ENCODE measurements around the gene WBP1.
"Not testable (repeated sequence)": the region's sequence is repeated elsewhere in the genome, so short reads cannot be mapped to it uniquely, and the experiment has no call there.

WBP1 gene

DNA sequence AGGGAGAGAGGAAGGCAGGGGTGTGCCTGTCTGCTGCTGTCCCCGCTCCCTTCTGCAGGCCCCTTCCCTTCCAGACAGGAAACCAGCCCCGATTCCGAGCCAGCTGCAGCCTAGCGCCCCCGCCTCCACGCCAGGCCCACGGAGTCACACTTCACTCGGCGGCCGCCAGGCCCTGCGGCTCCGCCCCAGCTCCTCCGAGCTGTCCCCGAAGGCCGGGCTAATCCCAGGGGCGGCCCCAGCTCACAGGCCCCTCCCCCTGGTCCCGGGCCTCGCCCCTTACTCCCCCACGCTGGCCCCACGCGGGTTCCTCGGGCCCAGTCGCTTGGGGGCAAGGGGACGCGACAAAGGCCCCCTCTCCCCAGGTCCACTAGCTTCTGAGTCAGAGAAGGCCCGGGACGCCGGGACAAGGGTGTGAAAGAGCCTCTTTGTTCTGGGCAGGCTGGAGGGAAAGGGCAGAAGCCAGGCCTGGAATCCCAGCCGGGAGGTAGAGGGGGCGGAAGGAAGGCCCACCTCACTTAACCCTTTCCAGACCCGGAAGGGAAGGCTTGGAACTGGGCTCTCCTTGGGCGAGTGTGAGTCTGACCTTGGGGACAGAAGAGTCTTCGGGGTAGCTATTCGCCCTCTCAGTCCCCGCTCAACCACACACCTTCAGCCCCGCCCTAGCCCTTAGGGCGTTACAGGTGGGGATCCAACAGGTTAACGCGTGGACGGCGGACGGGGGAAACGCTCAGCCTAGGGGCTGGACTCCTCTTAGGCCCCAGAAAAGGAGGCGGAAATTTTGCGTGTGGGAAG is 17.7 kb upstream of the WBP1 start:
- H3K9me3 ChIP-seq (ENCODE audit: control insufficient read depth in 2 of 2, low read length in 2 of 2): no peaks in the 10 kb centered on the region
- peaks cover 14 to 26% of the 10 kb centered on the region in 2 donors for H3K4me1 ChIP-seq (ENCODE audit: control insufficient read depth in 2 of 2, insufficient read depth in 2 of 2, low read length in 2 of 2)

DNA sequence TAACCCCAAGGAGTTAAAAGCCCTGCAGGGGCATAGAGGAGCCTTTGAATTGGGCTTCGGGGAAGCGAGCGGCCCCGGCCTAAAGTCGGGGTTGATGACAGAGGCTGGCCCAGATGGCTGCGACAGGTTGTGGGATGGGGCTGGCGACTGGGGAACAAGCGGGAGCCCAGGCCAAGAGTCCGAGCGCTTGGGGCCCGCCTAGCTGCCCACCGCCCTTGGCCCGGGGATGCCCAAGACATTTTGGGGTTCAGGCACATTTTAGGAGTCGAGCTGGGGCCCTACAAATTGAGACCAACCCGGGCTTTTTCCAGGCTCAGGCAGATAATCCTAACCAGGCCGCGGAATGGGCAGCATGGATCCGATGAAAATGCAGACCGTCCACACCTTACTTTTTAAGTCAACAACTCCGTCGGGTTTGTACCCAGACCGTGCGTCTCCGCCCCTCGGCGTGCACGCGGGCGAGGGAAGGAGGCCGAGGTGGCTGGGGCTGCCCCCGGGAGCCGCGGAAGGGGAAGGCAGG is 17.0 kb upstream of the WBP1 start:
- Histone ChIP-seq H3K4me1 (ENCODE audit: control insufficient read depth in 2 of 2, insufficient read depth in 2 of 2, low read length in 2 of 2) (peaks cover 14 to 26% of the 10 kb centered on the region in 2 donors), H3K27ac (ENCODE audit: low read depth in 2 of 2, low read length in 2 of 2) (peak overlapping the region; percentile 95 to 98), H3K36me3 (ENCODE audit: control insufficient read depth in 2 of 2, insufficient read depth in 2 of 2, low read length in 2 of 2) (no peaks in the 10 kb centered on the region), H3K27me3 (ENCODE audit: control insufficient read depth in 2 of 2, insufficient read depth in 2 of 2, low read length in 2 of 2) (peaks cover 0 to 3% of the 10 kb centered on the region in 2 donors), H3K4me3 (ENCODE audit: low read length in 2 of 2) (peak overlapping the region; percentile 76), H3K9me3 (ENCODE audit: control insufficient read depth in 2 of 2, low read length in 2 of 2) (no peaks in the 10 kb centered on the region), H3K9ac (ENCODE audit: low read depth in 1 of 2, low read length in 2 of 2) (peak overlapping the region; percentile 91)

More for the DNA sequence above, 17.7 kb upstream of the WBP1 start:
- no peaks in the 10 kb centered on the region for H3K36me3 ChIP-seq (ENCODE audit: control insufficient read depth in 2 of 2, insufficient read depth in 2 of 2, low read length in 2 of 2)
- H3K4me3 ChIP-seq (ENCODE audit: low read length in 2 of 2): peak overlapping the region; percentile 76
- H3K27me3 ChIP-seq (ENCODE audit: control insufficient read depth in 2 of 2, insufficient read depth in 2 of 2, low read length in 2 of 2): peaks cover 0 to 3% of the 10 kb centered on the region in 2 donors
- peak overlapping the region; percentile 91 for H3K9ac ChIP-seq (ENCODE audit: low read depth in 1 of 2, low read length in 2 of 2)
- H3K27ac ChIP-seq (ENCODE audit: low read depth in 2 of 2, low read length in 2 of 2): peak overlapping the region; percentile 95 to 98

DNA sequence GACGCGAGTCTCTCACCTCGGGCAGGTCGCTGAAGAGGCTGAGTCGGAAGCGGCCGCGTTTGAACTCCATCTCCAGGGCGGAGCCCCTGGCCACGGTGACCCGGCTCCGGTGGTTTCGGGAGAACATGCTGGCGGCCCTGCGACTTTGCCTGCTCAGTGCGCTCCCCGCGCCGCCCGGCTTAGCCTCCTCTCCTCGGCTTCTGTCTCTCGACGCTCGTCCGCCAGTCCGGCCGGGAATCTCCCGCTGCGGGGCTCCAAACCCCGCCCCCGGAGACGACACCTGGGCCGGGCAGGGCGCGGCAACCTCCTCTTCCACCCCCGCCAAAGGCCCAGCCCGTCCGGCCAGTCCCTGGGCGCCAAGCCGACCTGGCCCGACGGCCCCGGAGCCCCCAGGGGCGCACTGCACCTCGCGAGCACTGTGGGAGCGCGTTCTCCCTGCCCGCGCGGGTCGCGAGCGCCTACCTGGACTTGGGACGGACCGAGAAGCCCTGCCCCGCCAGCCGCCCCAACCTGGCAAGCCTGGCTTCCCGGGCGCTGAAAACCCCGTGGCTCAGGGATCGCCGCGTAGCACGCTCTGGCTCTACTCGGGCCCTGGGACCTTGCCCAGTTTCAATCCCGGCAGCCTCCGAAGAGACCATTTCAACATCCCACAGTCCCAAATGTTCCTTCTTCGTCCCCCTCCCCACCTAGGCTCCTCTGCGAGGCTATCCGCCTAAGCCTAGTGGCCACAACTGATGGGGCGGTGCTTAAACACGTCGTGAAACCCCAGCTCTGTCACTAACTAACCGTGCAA is 16.4 kb upstream of the WBP1 start, which contains the start of gene RTKN:
RTKN (minus strand) TSS at position 248 of the 793 bp plus-strand sequence; CDS start at position 127, 121 bp downstream.
- Histone ChIP-seq H3K9ac (ENCODE audit: low read depth in 1 of 2, low read length in 2 of 2) (peak within 1 kb of the TSS; percentile 91), H3K4me3 (ENCODE audit: low read length in 2 of 2) (peak within 1 kb of the TSS; percentile 76), H3K36me3 (ENCODE audit: control insufficient read depth in 2 of 2, insufficient read depth in 2 of 2, low read length in 2 of 2) (no peaks in the 10 kb centered on the region), H3K9me3 (ENCODE audit: control insufficient read depth in 2 of 2, low read length in 2 of 2) (no peaks in the 10 kb centered on the region), H3K4me1 (ENCODE audit: control insufficient read depth in 2 of 2, insufficient read depth in 2 of 2, low read length in 2 of 2) (peaks cover 14 to 26% of the 10 kb centered on the region in 2 donors), H3K27ac (ENCODE audit: low read depth in 2 of 2, low read length in 2 of 2) (peak within 1 kb of the TSS; percentile 95 to 98), H3K27me3 (ENCODE audit: control insufficient read depth in 2 of 2, insufficient read depth in 2 of 2, low read length in 2 of 2) (peaks cover 0 to 3% of the 10 kb centered on the region in 2 donors)

DNA sequence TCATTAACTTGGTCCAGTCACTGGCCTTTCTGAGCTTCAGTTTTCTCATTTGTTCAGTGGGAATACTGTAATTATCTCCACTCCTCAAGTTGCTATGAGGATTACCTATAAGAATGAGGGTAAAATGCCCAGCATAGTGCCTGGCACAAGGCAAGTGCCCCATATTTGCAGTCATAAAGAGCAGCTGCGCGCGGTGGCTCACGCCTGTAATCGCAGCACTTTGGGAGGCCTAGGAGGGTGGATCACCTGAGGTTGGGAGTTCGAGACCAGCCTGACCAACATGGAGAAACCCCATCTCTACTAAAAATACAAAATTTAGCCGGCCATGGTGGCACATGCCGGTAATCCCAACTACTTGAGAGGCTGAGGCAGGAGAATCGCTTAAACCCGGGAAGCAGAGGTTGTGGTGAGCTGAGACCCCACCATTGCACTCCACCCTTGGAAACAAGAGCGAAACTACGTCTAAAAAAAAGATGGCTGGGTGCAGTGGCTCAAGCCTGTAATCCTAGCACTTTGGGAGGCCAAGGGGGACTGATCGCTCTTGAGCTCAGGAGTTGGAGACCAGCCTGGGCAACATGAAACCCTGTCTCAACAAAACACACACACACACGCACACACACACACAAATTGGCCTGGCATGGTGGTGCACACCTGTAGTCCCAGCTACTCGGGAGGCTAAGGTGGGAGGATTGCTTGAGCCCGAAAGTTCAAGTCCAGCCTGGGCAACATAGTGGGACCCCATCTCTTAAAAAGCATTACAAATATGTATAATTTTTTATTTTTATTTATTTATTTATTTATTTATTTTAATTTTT is 15.5 kb upstream of the WBP1 start:
- peak overlapping the region; percentile 86 to 91 for H3K9ac ChIP-seq (ENCODE audit: low read depth in 1 of 2, low read length in 2 of 2)
- H3K27ac ChIP-seq (ENCODE audit: low read depth in 2 of 2, low read length in 2 of 2): peak overlapping the region; percentile 95 to 98
- H3K36me3 ChIP-seq (ENCODE audit: control insufficient read depth in 2 of 2, insufficient read depth in 2 of 2, low read length in 2 of 2); H3K9me3 ChIP-seq (ENCODE audit: control insufficient read depth in 2 of 2, low read length in 2 of 2); H3K27me3 ChIP-seq (ENCODE audit: control insufficient read depth in 2 of 2, insufficient read depth in 2 of 2, low read length in 2 of 2): not testable (repeated sequence)
- H3K4me3 ChIP-seq (ENCODE audit: low read length in 2 of 2): peak overlapping the region; percentile 76
- peaks cover 14 to 26% of the 10 kb centered on the region in 2 donors for H3K4me1 ChIP-seq (ENCODE audit: control insufficient read depth in 2 of 2, insufficient read depth in 2 of 2, low read length in 2 of 2)

DNA sequence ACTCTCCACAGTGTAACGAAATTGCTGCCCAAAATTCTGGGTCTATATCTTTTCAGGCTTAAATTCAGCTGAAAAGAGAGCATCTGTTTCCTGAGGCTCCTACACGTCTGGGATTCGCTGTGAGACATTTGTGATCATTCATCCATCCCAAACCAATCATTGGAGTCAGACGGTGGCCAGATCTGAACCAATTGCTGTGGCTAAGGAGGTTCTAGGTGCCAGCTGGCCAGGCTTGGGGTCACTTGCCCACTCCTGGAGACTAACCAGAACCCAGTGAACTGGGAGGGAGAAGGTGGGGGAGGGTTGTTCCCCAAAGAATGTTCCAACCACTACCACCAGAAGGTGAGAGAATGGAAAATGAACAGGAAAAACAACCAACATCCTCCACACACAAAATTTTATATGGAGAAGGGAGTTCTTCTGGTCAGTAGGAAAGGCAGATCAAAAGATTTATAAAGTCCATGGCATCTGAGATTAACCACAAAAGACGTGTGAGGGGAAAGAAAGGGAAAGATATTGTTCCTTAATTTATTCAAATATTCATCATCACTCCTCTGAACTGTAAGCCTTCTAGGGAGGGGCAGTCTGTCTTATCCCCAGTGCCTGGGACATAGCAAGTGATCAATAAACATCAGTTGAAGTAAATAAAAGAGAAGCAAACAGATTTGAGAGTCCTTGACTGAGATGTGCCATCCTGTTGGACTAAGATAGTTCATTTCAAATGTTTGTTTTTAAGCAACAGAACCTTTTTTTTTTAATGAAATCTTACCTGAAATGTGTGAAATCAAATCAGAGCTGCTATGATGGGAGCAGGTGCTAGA is 13.5 kb upstream of the WBP1 start:
- no peaks in the 10 kb centered on the region for H3K9me3 ChIP-seq (ENCODE audit: control insufficient read depth in 2 of 2, low read length in 2 of 2)
- no peak overlapping the region for H3K27ac ChIP-seq (ENCODE audit: low read depth in 2 of 2, low read length in 2 of 2)
- peaks cover 12 to 17% of the 10 kb centered on the region in 2 donors for H3K4me1 ChIP-seq (ENCODE audit: control insufficient read depth in 2 of 2, insufficient read depth in 2 of 2, low read length in 2 of 2)
- H3K36me3 ChIP-seq (ENCODE audit: control insufficient read depth in 2 of 2, insufficient read depth in 2 of 2, low read length in 2 of 2): no peaks in the 10 kb centered on the region
- H3K4me3 ChIP-seq (ENCODE audit: low read length in 2 of 2): no peak overlapping the region
- H3K27me3 ChIP-seq (ENCODE audit: control insufficient read depth in 2 of 2, insufficient read depth in 2 of 2, low read length in 2 of 2): peaks cover 0 to 3% of the 10 kb centered on the region in 2 donors
- no peak overlapping the region for H3K9ac ChIP-seq (ENCODE audit: low read depth in 1 of 2, low read length in 2 of 2)

DNA sequence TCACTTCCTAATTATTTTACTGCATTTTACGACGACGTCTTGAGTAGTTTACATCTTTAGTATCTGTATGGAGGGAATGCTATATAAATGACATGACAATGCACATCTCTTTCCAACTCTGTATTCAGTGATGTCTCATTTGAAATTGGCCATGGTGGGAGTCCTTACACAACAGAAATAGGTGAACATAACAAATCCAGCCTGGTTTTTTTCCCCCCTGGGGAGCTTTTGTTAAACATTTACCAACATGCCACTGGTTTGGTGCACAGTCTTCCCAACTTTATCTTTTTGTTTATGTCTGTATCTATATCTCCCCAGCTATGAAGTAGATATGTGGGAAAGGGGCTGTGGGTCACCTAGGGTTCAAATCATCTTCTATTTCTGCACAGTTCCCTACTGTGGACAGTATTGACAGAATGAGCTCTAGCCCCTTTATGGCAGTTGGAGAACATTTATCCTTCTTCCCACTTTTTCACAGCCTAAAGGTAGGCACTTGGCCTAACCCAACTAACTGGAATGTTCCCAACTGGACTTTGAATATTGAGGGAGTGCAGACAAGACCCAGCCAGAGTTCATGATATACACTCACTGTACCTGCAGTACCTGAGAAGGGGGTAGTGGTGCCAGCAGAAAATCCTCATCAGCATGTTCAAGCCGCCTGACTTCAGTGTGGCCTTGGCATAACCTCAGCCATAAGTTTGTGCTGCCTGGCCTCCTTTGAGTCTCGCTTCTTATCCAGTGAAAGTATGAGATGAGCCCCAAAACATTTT is 10.8 kb upstream of the WBP1 start:
- H3K9ac ChIP-seq (ENCODE audit: low read depth in 1 of 2, low read length in 2 of 2): no peak overlapping the region
- H3K36me3 ChIP-seq (ENCODE audit: control insufficient read depth in 2 of 2, insufficient read depth in 2 of 2, low read length in 2 of 2): no peaks in the 10 kb centered on the region
- H3K4me3 ChIP-seq (ENCODE audit: low read length in 2 of 2): no peak overlapping the region
- no peaks in the 10 kb centered on the region for H3K27me3 ChIP-seq (ENCODE audit: control insufficient read depth in 2 of 2, insufficient read depth in 2 of 2, low read length in 2 of 2)
- H3K9me3 ChIP-seq (ENCODE audit: control insufficient read depth in 2 of 2, low read length in 2 of 2): no peaks in the 10 kb centered on the region
- no peak overlapping the region for H3K27ac ChIP-seq (ENCODE audit: low read depth in 2 of 2, low read length in 2 of 2)
- peaks cover 4 to 5% of the 10 kb centered on the region in 2 donors for H3K4me1 ChIP-seq (ENCODE audit: control insufficient read depth in 2 of 2, insufficient read depth in 2 of 2, low read length in 2 of 2)

DNA sequence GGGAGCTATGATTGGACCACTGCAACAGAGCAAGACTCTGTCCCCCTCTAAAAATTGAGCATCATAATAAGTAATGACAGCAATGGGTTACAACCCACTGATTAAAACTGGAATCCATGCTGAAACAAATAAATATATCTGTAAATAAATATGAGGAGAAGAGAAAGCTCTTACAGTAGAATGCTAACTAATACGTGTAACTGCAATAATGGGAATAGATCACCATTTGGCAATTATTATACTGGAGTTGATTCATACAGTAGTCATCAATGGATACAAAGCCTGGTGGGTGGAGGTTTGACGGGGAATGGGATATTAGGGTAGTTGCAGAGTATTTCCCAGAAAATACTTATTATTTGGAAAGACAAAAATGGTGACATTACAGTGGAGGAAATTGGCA is 9.5 kb upstream of the WBP1 start:
- Histone ChIP-seq H3K27ac (ENCODE audit: low read depth in 2 of 2, low read length in 2 of 2) (no peak overlapping the region), H3K4me1 (ENCODE audit: control insufficient read depth in 2 of 2, insufficient read depth in 2 of 2, low read length in 2 of 2) (peaks cover 0 to 4% of the 10 kb centered on the region in 2 donors), H3K36me3 (ENCODE audit: control insufficient read depth in 2 of 2, insufficient read depth in 2 of 2, low read length in 2 of 2) (no peaks in the 10 kb centered on the region), H3K27me3 (ENCODE audit: control insufficient read depth in 2 of 2, insufficient read depth in 2 of 2, low read length in 2 of 2) (no peaks in the 10 kb centered on the region), H3K4me3 (ENCODE audit: low read length in 2 of 2) (no peak overlapping the region), H3K9ac (ENCODE audit: low read depth in 1 of 2, low read length in 2 of 2) (no peak overlapping the region), H3K9me3 (ENCODE audit: control insufficient read depth in 2 of 2, low read length in 2 of 2) (no peaks in the 10 kb centered on the region)

DNA sequence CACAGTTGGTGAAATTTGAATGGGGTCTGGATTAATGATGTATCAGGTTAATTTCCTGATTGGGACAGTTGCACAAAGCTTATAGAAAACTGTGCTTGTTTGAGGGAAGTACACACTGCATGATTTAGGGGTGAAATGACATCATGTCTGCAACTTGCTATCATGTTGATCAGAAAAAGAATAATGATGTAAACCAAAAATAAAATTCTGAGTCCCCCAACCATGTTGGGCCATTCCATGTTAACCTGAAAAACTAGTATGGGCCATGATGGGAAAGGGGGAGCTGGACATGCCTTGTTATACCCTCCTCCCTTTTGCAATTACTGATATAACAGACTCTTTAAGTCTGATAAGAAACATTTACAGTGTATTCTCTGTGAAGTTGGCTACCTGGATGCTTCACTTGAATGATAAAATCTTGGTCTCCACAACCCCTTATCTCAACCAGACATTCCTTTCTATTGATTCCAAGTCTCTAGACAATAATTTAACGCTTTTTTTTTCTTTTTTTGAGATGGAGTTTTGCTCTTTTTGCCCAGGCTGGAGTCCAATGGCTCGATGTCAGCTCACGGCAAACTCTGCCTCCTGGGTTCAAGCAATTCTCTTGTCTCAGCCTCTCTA is 7.6 kb upstream of the WBP1 start:
- Histone ChIP-seq H3K36me3 (ENCODE audit: control insufficient read depth in 2 of 2, insufficient read depth in 2 of 2, low read length in 2 of 2) (no peaks in the 10 kb centered on the region), H3K4me1 (ENCODE audit: control insufficient read depth in 2 of 2, insufficient read depth in 2 of 2, low read length in 2 of 2) (peaks cover 6 to 7% of the 10 kb centered on the region in 2 donors), H3K9ac (ENCODE audit: low read depth in 1 of 2, low read length in 2 of 2) (no peak overlapping the region), H3K27ac (ENCODE audit: low read depth in 2 of 2, low read length in 2 of 2) (no peak overlapping the region), H3K9me3 (ENCODE audit: control insufficient read depth in 2 of 2, low read length in 2 of 2) (no peaks in the 10 kb centered on the region), H3K4me3 (ENCODE audit: low read length in 2 of 2) (no peak overlapping the region), H3K27me3 (ENCODE audit: control insufficient read depth in 2 of 2, insufficient read depth in 2 of 2, low read length in 2 of 2) (no peaks in the 10 kb centered on the region)
